Activated B cell treated with CpG ODN at 0.5 μM for 24 hours (primary cell): ENCODE data around the gene IPCEF1. TPM values are rescaled to one million over a fixed set of nuclear protein-coding genes. Genes with fewer than 3 reads are reported as not detected.

Experiments used
- ATAC-seq: fragments of 200-7000 bp; cut with Tn5 transposase; one replicate; pipeline ENCODE4 v1.10.0; 2021; ENCODE audit warnings: low read depth, mild to moderate bottlenecking, moderate library complexity
- CTCF ChIA-PET: fragments of 350-600 bp; sonication (Branson Sonifier 250); formaldehyde crosslinking; loops from one replicate; lab custom pipeline; 2021; ENCODE audit warnings: antibody characterized with exemption; lab: Charles Lee
- POLR2A ChIA-PET: fragments of 350-600 bp; sonication (Branson Sonifier 250); formaldehyde crosslinking; loops from one replicate; lab custom pipeline; 2021; ENCODE audit warnings: antibody characterized with exemption; lab: Charles Lee
- DNase-seq: peaks from one replicate; pipeline ENCODE4 v3.0.0; 2022
- H3K27ac Mint-ChIP-seq: one replicate; pipeline ENCODE4 v1.8.0; 2020; ENCODE audit warnings: mixed read lengths
- H3K27me3 Mint-ChIP-seq: one replicate; pipeline ENCODE4 v1.8.0; 2021; ENCODE audit warnings: mixed read lengths
- H3K36me3 Mint-ChIP-seq: one replicate; pipeline ENCODE4 v1.8.0; 2021; ENCODE audit warnings: low read depth, mixed read lengths
- H3K4me1 Mint-ChIP-seq: one replicate; pipeline ENCODE4 v1.8.0; 2021; ENCODE audit warnings: mixed read lengths
- H3K4me3 Mint-ChIP-seq: one replicate; pipeline ENCODE4 v1.8.0; 2020; ENCODE audit warnings: mild to moderate bottlenecking, mixed read lengths
- H3K9me3 Mint-ChIP-seq: one replicate; pipeline ENCODE4 v1.8.0; 2020; ENCODE audit warnings: mixed read lengths
- CTCF ChIP-seq: fragments of 200-600 bp; IDR thresholded peaks from one replicate; pipeline ENCODE4 v1.8.0; 2022; ENCODE audit warnings: antibody characterized with exemption, mild to moderate bottlenecking
- intact Hi-C: fragments of 100-400 bp; cut with micrococcal nuclease; formaldehyde crosslinking; loops from one replicate; pipeline ENCODE4 v1.15.1; 2024
- total RNA-seq: library from RNA; stranded (reverse); gene quantifications from 2 replicates; pipeline ENCODE4 v1.2.3, GENCODE V29; 2022

The IPCEF1 gene
- total RNA-seq, 1 donor from 2014 or later: 2.1 TPM

GRCh38 chr6:154359679-154360078 lies 3.1 kb upstream of the IPCEF1 start:
- no peak for ATAC-seq
- DNase-seq: no peak
- intact Hi-C loops: no loop called here
- peaks cover 2% of the 10 kb centered on the region for H3K27me3 Mint-ChIP-seq
- ChIA-PET POLR2A (no interaction called here), CTCF (no interaction called here)
- no peak overlapping the region for H3K4me3 Mint-ChIP-seq
- H3K27ac Mint-ChIP-seq: no peak overlapping the region
- no peaks in the 10 kb centered on the region for H3K9me3 Mint-ChIP-seq
- no peaks in the 10 kb centered on the region for H3K36me3 Mint-ChIP-seq
- no peak for TF ChIP-seq CTCF
- peaks cover 31% of the 10 kb centered on the region for H3K4me1 Mint-ChIP-seq

GRCh38 chr6:154359161-154359574 lies 2.6 kb upstream of the IPCEF1 start:
- CTCF ChIA-PET: no interaction called here
- peaks cover 2% of the 10 kb centered on the region for H3K27me3 Mint-ChIP-seq
- H3K4me1 Mint-ChIP-seq: peaks cover 35% of the 10 kb centered on the region
- H3K4me3 Mint-ChIP-seq: peak overlapping the region; percentile 20
- no peak overlapping the region for H3K27ac Mint-ChIP-seq
- intact Hi-C loops: no loop called here
- H3K36me3 Mint-ChIP-seq: no peaks in the 10 kb centered on the region
- no peak for DNase-seq
- no peaks in the 10 kb centered on the region for H3K9me3 Mint-ChIP-seq
- POLR2A ChIA-PET: no interaction called here
- ATAC-seq: no peak
- TF ChIP-seq CTCF: no peak

GRCh38 chr6:154358019-154358545 lies 1.5 kb upstream of the IPCEF1 start:
- Mint-ChIP-seq H3K4me1 (peaks cover 41% of the 10 kb centered on the region), H3K36me3 (no peaks in the 10 kb centered on the region), H3K4me3 (no peak overlapping the region), H3K27ac (no peak overlapping the region), H3K9me3 (no peaks in the 10 kb centered on the region), H3K27me3 (peaks cover 2% of the 10 kb centered on the region)
- ATAC-seq (no peak), DNase-seq (no peak)
- no peak for TF ChIP-seq CTCF
- ChIA-PET POLR2A (no interaction called here), CTCF (no interaction called here)
- intact Hi-C loops: no loop called here

- Mint-ChIP-seq H3K4me3 (no peak overlapping the region), H3K36me3 (no peaks in the 10 kb centered on the region), H3K4me1 (peaks cover 48% of the 10 kb centered on the region), H3K27me3 (peaks cover 2% of the 10 kb centered on the region), H3K27ac (no peak overlapping the region), H3K9me3 (no peaks in the 10 kb centered on the region)
- ATAC-seq (no peak), DNase-seq (no peak)
- TF ChIP-seq CTCF: no peak
- ChIA-PET CTCF (no interaction called here), POLR2A (no interaction called here)
- intact Hi-C loops: loop anchor here (1.0 kb wide), 1 partner anchor 54 kb away; no protein-coding TSS in a partner anchor
Measured at GRCh38 chr6:154356113-154356512, 490 bp downstream of the IPCEF1 start.

GRCh38 chr6:154354265-154354777 lies 2.3 kb downstream of the IPCEF1 start:
- intact Hi-C loops: no loop called here
- POLR2A ChIA-PET: interaction anchor here (0.8 kb wide), 1 partner anchor 48 kb away, joined by 3 read pairs; no protein-coding TSS in a partner anchor
- Mint-ChIP-seq H3K36me3 (no peaks in the 10 kb centered on the region), H3K4me3 (no peak overlapping the region), H3K27me3 (peaks cover 2% of the 10 kb centered on the region), H3K9me3 (no peaks in the 10 kb centered on the region), H3K27ac (no peak overlapping the region), H3K4me1 (peaks cover 42% of the 10 kb centered on the region)
- DNase-seq (no peak), ATAC-seq (no peak)
- CTCF ChIA-PET: interaction anchor here (1.1 kb wide), 1 partner anchor 77 kb away, joined by 4 read pairs; no protein-coding TSS in a partner anchor
- TF ChIP-seq CTCF: no peak
